GM21390 (cell line): ENCODE data around the gene RGS9.
A peak's percentile ranks its signal among the peaks of the same experiment; 100 is the strongest.
"Not testable (repeated sequence)": the region's sequence is repeated elsewhere in the genome, so short reads cannot be mapped to it uniquely, and the experiment has no call there.

Experiments
- ATAC-seq: cut with Tn5 transposase; IDR thresholded peaks from one replicate; pipeline ENCODE4 v1.9.1; 2021; ENCODE audit not compliant: unreplicated experiment

Gene RGS9

GRCh38 chr17:65155622-65156021 is 18.5 kb downstream of the RGS9 start:
- ATAC-seq = peak; percentile 52

GRCh38 chr17:65156185-65156834 is 19.1 kb downstream of the RGS9 start:
- no peak for ATAC-seq

GRCh38 chr17:65156835-65157565 is 19.8 kb downstream of the RGS9 start:
- no peak for ATAC-seq

- no peak for ATAC-seq
Observed at GRCh38 chr17:65158041-65158440, 20.9 kb downstream of the RGS9 start.

GRCh38 chr17:65158622-65159021 is 21.5 kb downstream of the RGS9 start:
- ATAC-seq = no peak

GRCh38 chr17:65160516-65160915 is 23.3 kb downstream of the RGS9 start:
- ATAC-seq = no peak

- peak; percentile 98 for ATAC-seq
Observed at GRCh38 chr17:65163990-65164495, 26.9 kb downstream of the RGS9 start.

- ATAC-seq = no peak
Observed at GRCh38 chr17:65166787-65167186, 29.6 kb downstream of the RGS9 start.

GRCh38 chr17:65167566-65167965 is 30.4 kb downstream of the RGS9 start:
- no peak for ATAC-seq

GRCh38 chr17:65169691-65170090 is 32.5 kb downstream of the RGS9 start:
- ATAC-seq = no peak

- no peak for ATAC-seq
Observed at GRCh38 chr17:65170839-65171238, 33.7 kb downstream of the RGS9 start.

GRCh38 chr17:65171752-65172151 is 34.6 kb downstream of the RGS9 start:
- ATAC-seq = no peak

GRCh38 chr17:65172496-65173136 is 35.4 kb downstream of the RGS9 start:
- no peak for ATAC-seq

GRCh38 chr17:65173284-65173793 is 36.2 kb downstream of the RGS9 start:
- ATAC-seq = no peak

GRCh38 chr17:65173976-65174683 is 37.0 kb downstream of the RGS9 start:
- no peak for ATAC-seq

GRCh38 chr17:65174974-65175373 is 37.8 kb downstream of the RGS9 start:
- no peak for ATAC-seq

- no peak for ATAC-seq
Observed at GRCh38 chr17:65175952-65176351, 38.8 kb downstream of the RGS9 start.

GRCh38 chr17:65176646-65177409 is 39.7 kb downstream of the RGS9 start:
- no peak for ATAC-seq

- ATAC-seq = no peak
Observed at GRCh38 chr17:65177901-65178300, 40.7 kb downstream of the RGS9 start.

GRCh38 chr17:65180276-65180675 is 43.1 kb downstream of the RGS9 start:
- not testable (repeated sequence) for ATAC-seq
